NCI-H82 treated with DMSO at 0.1 percent for 48 hours (cell line): ENCODE data around the gene ZNF790.
A peak's percentile ranks its signal among the peaks of the same experiment; 100 is the strongest.

ENCODE experiments used
- DNase-seq: peaks from one replicate; lab custom pipeline; 2025; ENCODE audit not compliant: unreplicated experiment; lab: John Stamatoyannopoulos, UW

ZNF790 gene

DNA sequence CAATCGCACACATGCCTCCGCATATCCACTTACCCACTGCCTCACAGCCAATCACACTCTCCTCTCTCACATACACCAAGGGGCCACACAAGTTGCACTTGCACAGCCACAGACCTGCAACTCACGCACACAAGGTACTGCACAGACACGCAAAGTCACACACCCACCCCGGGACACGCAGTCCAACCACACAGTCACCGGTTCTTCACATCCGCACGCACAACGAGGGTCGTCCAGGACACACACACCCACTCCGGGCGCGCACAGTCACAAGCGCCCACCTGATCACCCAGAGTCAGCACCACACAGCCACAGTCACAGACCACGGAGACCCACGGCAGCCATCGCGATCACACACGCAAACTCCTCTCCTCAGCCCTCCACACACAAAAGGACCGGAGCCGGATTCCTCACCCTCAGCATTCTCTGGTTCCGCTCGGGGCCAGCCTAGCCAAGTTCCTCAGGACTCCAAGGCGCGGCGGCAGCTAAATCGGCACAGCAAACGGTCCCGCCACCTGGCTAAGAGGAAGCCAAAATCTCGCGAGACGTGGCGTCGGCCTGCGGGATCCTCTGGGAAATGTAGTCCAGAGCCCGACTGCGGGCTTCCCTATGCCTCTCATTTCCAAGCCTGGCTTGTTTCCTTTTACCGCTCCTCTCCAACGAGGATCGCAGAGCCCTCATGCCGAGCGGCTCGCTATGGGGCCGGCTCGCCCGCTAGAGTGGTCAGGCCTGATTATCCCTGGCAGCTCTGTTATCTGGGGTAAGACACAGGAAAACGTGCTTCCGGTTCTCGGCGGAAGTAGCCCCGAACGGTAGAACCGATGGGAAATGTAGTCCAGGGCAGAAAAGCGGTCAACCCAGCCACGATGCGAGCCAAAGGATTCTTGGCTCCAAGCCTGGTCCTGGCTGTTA is 65.6 kb downstream of the ZNF790 start, which contains the start of gene ZNF850:
Gene ZNF850 (minus strand): TSS at position 497 of the 912 bp plus-strand sequence. CDS start 10,201 bp downstream, outside the sequence.
- peak; percentile 87 for DNase-seq

GRCh38 chr19:36771261-36772231 is 66.6 kb downstream of the ZNF790 start:
- no peak for DNase-seq
